A673 (cell line): ENCODE results near the gene FNDC3B. TPM values are rescaled to one million over a fixed set of nuclear protein-coding genes. Genes with fewer than 3 reads are reported as not detected.

Experiments used
- BruUV-seq: library from RNA; stranded (reverse); fragments of 400-500 nt; replicated peaks from 2 replicates; lab custom pipeline; 2021; lab: Mats Ljungman, UMichigan
- CTCF ChIA-PET: fragments of 300-600 bp; sonication (Branson Sonifier 250); formaldehyde crosslinking; loops from one replicate; lab custom pipeline; 2022; ENCODE audit warnings: antibody characterized with exemption; lab: Charles Lee
- POLR2A ChIA-PET: fragments of 300-600 bp; sonication (Branson Sonifier 250); formaldehyde crosslinking; loops from one replicate; lab custom pipeline; 2022; ENCODE audit warnings: antibody characterized with exemption; ENCODE audit not compliant: low non-redundant PET; lab: Charles Lee
- DNase-seq: peaks from one replicate; pipeline ENCODE4 v3.0.0-alpha.2; 2015; ENCODE audit warnings: low spot score
- H3K27ac ChIP-seq: fragments of 200-600 bp; sonication (generic); 2 replicates; pipeline ENCODE4 v1.5.1; 2016; ENCODE audit warnings: mixed run types, low read depth, mild to moderate bottlenecking, mixed read lengths, antibody characterized with exemption, low read length; ENCODE audit not compliant: poor library complexity, severe bottlenecking
- H3K27me3 ChIP-seq: fragments of 200-600 bp; sonication (generic); replicated peaks from 2 replicates; pipeline ENCODE4 v1.6.1; 2017; ENCODE audit warnings: mixed run types, low read depth, mild to moderate bottlenecking, mixed read lengths, antibody characterized with exemption, low read length; ENCODE audit not compliant: insufficient read depth, poor library complexity
- H3K36me3 ChIP-seq: fragments of 200-600 bp; sonication (generic); 2 replicates; pipeline ENCODE4 v1.6.1; 2016; ENCODE audit warnings: mixed run types, mild to moderate bottlenecking, mixed read lengths, antibody characterized with exemption, low read length; ENCODE audit not compliant: insufficient read depth, poor library complexity, severe bottlenecking
- H3K4me1 ChIP-seq: fragments of 200-600 bp; sonication (generic); 2 replicates; pipeline ENCODE4 v1.6.1; 2017; ENCODE audit warnings: mixed run types, mild to moderate bottlenecking, mixed read lengths, antibody characterized with exemption, low read length; ENCODE audit not compliant: insufficient read depth, poor library complexity, severe bottlenecking
- H3K4me3 ChIP-seq: fragments of 200-600 bp; sonication (generic); 2 replicates; pipeline ENCODE4 v1.5.1; 2016; ENCODE audit warnings: low read depth, mixed run types, mild to moderate bottlenecking, mixed read lengths, low read length; ENCODE audit not compliant: poor library complexity, severe bottlenecking
- H3K9me3 ChIP-seq: fragments of 200-600 bp; sonication (generic); 2 replicates; pipeline ENCODE4 v1.6.1; 2016; ENCODE audit warnings: mixed run types, low read depth, mild to moderate bottlenecking, mixed read lengths, antibody characterized with exemption, low read length; ENCODE audit not compliant: poor library complexity, severe bottlenecking
- EZH2 ChIP-seq: fragments of 200-600 bp; sonication (generic); IDR thresholded peaks from 2 replicates; pipeline ENCODE4 v1.6.1; 2017; ENCODE audit warnings: borderline replicate concordance, low read depth, mild to moderate bottlenecking, mixed read lengths, antibody characterized with exemption, low read length; ENCODE audit not compliant: poor library complexity, severe bottlenecking
- intact Hi-C: fragments of 100-400 bp; cut with micrococcal nuclease; formaldehyde crosslinking; loops from one replicate; pipeline ENCODE4 v1.10.0; 2022; ENCODE audit not compliant: unreplicated experiment
- total RNA-seq: library from RNA; stranded (reverse); gene quantifications from 2 replicates; pipeline ENCODE4 v1.2.3, GENCODE V29; 2021
- TF ChIP-seq, protein P1 (sequence below): fragments of 300-800, 200-600 bp; sonication (generic); conservative IDR thresholded peaks from 2 replicates; pipeline ENCODE4 v1.5.1; 2017; ENCODE audit warnings: low read depth, mild to moderate bottlenecking, antibody characterized with exemption, low read length, moderate library complexity, mixed read lengths

FNDC3B gene
- total RNA-seq, 1 experiment from 2014 or later: 50.8 TPM

DNA sequence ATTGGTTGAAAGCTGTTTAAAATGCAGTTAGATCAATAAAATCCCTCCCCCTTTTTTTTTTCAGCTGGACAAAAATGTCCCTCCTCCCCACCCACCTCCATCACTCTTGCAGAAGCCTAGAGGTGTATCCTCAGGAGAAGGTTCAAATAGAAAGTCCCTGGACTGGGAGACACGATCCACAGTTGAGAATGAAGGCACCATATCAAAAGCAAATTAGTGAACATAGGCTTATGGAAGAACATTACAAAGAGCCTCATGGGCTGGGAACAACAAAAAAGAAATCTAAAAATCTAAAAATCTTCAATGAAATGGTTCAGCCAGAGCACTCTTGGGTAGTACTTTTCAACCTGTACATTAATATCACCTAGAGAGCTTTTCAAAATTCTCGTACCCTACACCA, 362.7 kb downstream of the FNDC3B start:
- Histone ChIP-seq H3K4me3 (no peak overlapping the region), H3K9me3 (no peaks in the 10 kb centered on the region), H3K36me3 (no peaks in the 10 kb centered on the region), H3K4me1 (no peaks in the 10 kb centered on the region), H3K27ac (no peak overlapping the region), H3K27me3 (no peaks in the 10 kb centered on the region)
- intact Hi-C loops: no loop called here
- ChIA-PET POLR2A (no interaction called here), CTCF (interaction anchor here (0.6 kb wide), 1 partner anchor 9 kb away, joined by 3 read pairs; no protein-coding TSS in a partner anchor)
- no peak for DNase-seq
- BruUV-seq: no TSS peak
- no peak for TF ChIP-seq EZH2
- TF ChIP-seq, protein P1, sequence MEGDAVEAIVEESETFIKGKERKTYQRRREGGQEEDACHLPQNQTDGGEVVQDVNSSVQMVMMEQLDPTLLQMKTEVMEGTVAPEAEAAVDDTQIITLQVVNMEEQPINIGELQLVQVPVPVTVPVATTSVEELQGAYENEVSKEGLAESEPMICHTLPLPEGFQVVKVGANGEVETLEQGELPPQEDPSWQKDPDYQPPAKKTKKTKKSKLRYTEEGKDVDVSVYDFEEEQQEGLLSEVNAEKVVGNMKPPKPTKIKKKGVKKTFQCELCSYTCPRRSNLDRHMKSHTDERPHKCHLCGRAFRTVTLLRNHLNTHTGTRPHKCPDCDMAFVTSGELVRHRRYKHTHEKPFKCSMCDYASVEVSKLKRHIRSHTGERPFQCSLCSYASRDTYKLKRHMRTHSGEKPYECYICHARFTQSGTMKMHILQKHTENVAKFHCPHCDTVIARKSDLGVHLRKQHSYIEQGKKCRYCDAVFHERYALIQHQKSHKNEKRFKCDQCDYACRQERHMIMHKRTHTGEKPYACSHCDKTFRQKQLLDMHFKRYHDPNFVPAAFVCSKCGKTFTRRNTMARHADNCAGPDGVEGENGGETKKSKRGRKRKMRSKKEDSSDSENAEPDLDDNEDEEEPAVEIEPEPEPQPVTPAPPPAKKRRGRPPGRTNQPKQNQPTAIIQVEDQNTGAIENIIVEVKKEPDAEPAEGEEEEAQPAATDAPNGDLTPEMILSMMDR: no peak

DNA sequence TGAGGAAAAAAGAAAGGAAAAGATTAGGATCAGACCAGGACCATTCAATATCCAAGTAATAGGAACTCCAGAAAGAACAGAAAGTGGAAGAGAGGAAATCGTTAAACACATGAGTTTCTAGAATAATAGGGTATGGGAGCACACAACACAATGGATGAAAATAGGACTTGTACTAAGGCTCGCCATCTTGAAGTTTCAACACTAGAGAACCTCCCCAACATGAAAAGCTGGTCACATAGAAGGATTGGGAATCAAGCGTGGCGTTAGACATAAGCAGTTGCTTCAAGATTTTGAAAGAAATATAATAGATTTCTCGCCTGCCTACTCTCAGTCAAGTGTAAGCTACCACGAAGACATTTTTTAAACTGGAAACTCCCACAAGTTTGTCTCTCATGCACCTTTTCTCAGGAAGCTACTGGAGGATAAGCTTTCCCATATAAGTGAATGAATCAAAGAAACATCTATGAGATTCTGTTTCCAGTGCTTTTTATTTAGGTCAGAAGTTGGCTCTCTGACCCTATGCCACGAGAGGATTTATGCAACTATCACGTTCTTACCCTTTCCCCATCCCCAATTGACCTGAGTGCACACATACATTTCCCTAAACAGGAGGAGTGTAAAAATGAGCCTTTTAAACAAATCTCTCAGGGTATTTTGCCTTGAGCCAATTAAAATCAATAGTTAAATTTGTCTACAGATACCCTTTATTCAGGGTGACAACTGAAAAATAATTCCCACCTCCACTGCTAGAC, 363.7 kb downstream of the FNDC3B start:
- CTCF ChIA-PET: no interaction called here
- no TSS peak for BruUV-seq
- Histone ChIP-seq H3K9me3 (no peaks in the 10 kb centered on the region), H3K27me3 (no peaks in the 10 kb centered on the region), H3K4me3 (no peak overlapping the region), H3K36me3 (no peaks in the 10 kb centered on the region), H3K4me1 (no peaks in the 10 kb centered on the region), H3K27ac (no peak overlapping the region)
- POLR2A ChIA-PET: no interaction called here
- TF ChIP-seq EZH2: no peak
- intact Hi-C loops: no loop called here
- DNase-seq: no peak

DNA sequence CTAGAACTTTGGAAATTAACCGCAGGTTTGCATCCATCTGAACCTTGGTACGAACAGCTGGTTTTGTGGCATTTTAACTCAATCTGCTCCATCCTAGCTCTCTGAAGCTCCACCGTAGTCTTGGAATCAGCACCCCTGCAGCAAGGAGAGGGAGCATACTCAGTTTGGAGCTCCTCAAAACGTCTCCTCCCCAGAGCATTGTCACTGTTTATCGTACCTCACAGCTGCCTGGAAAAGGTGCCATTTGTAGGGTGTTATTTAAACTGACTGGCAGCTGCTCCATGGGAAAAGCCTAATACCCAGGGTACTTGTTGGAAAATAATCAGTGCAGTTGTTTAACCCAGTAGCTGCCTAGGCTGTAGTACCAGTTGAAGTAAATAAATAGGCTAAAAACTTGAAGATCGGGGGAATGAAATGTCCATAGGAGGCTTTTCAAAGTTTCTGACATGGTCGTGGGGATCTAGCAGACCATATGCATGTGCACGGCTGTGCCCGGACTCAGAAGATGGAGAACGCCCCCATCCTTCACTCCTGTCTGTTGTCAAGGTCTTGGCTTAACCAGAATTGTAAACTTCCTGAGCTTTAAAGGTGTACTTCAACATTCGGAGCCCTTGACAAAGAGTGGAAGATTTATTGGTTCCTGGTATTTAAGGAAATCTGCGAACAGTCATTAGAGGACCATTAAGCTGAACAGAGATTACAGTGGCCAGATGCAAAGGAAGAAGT, 365.0 kb downstream of the FNDC3B start:
- BruUV-seq: no TSS peak
- POLR2A ChIA-PET: no interaction called here
- no peak overlapping the region for H3K27ac ChIP-seq
- no peaks in the 10 kb centered on the region for H3K9me3 ChIP-seq
- no peaks in the 10 kb centered on the region for H3K36me3 ChIP-seq
- intact Hi-C loops: no loop called here
- CTCF ChIA-PET: no interaction called here
- no peaks in the 10 kb centered on the region for H3K4me1 ChIP-seq
- H3K4me3 ChIP-seq: no peak overlapping the region
- no peak for TF ChIP-seq EZH2
- TF ChIP-seq, protein P1: no peak
- DNase-seq: no peak
- H3K27me3 ChIP-seq: no peaks in the 10 kb centered on the region
